Smooth muscle cell (in vitro differentiated cells): ENCODE measurements around the gene ZNF681. TPM values are rescaled to one million over a fixed set of nuclear protein-coding genes. Genes with fewer than 3 reads are reported as not detected.
"Not testable (repeated sequence)": the region's sequence is repeated elsewhere in the genome, so short reads cannot be mapped to it uniquely, and the experiment has no call there.

Source experiments
- DNase-seq: peaks from one replicate; lab custom pipeline; 2025; ENCODE audit not compliant: unreplicated experiment; lab: John Stamatoyannopoulos, UW
- H2AFZ ChIP-seq: fragments of 200-600 bp; sonication (generic); 2 replicates; pipeline ENCODE4 v1.6.0; 2016; ENCODE audit warnings: antibody characterized with exemption, low read depth, mild to moderate bottlenecking
- H3F3A ChIP-seq: fragments of 200-600 bp; sonication (generic); 2 replicates; pipeline ENCODE4 v1.6.0; 2017; ENCODE audit warnings: antibody characterized with exemption, low read depth
- H3K27ac ChIP-seq: fragments of 200-600 bp; sonication (generic); 2 replicates; pipeline ENCODE4 v1.5.1; 2016; ENCODE audit warnings: low read depth, mild to moderate bottlenecking
- H3K27me3 ChIP-seq: fragments of 200-600 bp; sonication (generic); 2 replicates; pipeline ENCODE4 v1.6.1; 2016; ENCODE audit warnings: low read depth, mild to moderate bottlenecking
- H3K36me3 ChIP-seq: fragments of 200-600 bp; sonication (generic); 2 replicates; pipeline ENCODE4 v1.5.1; 2016; ENCODE audit warnings: low read depth
- H3K4me1 ChIP-seq: fragments of 200-600 bp; sonication (generic); 2 replicates; pipeline ENCODE4 v1.5.1; 2016; ENCODE audit warnings: low read depth
- H3K4me2 ChIP-seq: fragments of 200-600 bp; sonication (generic); 2 replicates; pipeline ENCODE4 v1.6.0; 2016; ENCODE audit warnings: mild to moderate bottlenecking
- H3K4me3 ChIP-seq: fragments of 200-600 bp; sonication (generic); 2 replicates; pipeline ENCODE4 v1.5.1; 2016; ENCODE audit warnings: mild to moderate bottlenecking
- H3K79me2 ChIP-seq: fragments of 200-600 bp; sonication (generic); 2 replicates; pipeline ENCODE4 v1.6.0; 2016; ENCODE audit warnings: low read depth, mild to moderate bottlenecking
- H3K9ac ChIP-seq: fragments of 200-600 bp; sonication (generic); 2 replicates; pipeline ENCODE4 v1.6.0; 2016; ENCODE audit warnings: low read depth
- H3K9me3 ChIP-seq: fragments of 200-600 bp; sonication (generic); replicated peaks from 2 replicates; pipeline ENCODE4 v1.5.1; 2016; ENCODE audit warnings: low read depth
- H4K20me1 ChIP-seq: fragments of 200-600 bp; sonication (generic); 2 replicates; pipeline ENCODE4 v1.6.0; 2016; ENCODE audit warnings: low read depth
- CTCF ChIP-seq: fragments of 200-600 bp; sonication (generic); IDR thresholded peaks from 2 replicates; pipeline ENCODE4 v1.5.1; 2017; ENCODE audit warnings: borderline replicate concordance, mild to moderate bottlenecking, antibody characterized with exemption; ENCODE audit not compliant: insufficient read depth, poor library complexity, severe bottlenecking
- WGBS: methylation state at CpG from one replicate; pipeline ENCODE4 v1.1.7; 2016; ENCODE audit warnings: low lambda C conversion rate; 5-methylcytosine and 5-hydroxymethylcytosine counted together
- polyA plus RNA-seq: library from polyadenylated mRNA; unstranded; fragments of >200 nt; fragmentation: Nextera tagmentation; extraction: Ambion mirVana; gene quantifications from 2 replicates; pipeline ENCODE4 v1.2.1, GENCODE V29; 2016
- total RNA-seq: library from RNA; depleted of rRNA; stranded (reverse); fragments of >200 nt; gene quantifications from 2 replicates; pipeline ENCODE4 v1.2.3, GENCODE V29; 2014

Gene ZNF681
- total and polyA plus RNA-seq, 2 experiments from 2014 or later = 0.08 to 14.1 TPM

- Histone ChIP-seq H3K79me2 (peaks cover 36% of the 10 kb centered on the region), H3K4me3 (peak overlapping the region; percentile 5), H3K9ac (no peak overlapping the region), H3K36me3 (no peaks in the 10 kb centered on the region), H3K4me2 (no peak overlapping the region), H4K20me1 (no peaks in the 10 kb centered on the region), H3K27me3 (no peaks in the 10 kb centered on the region), H2AFZ (no peak overlapping the region), H3F3A (no peaks in the 10 kb centered on the region), H3K9me3 (no peaks in the 10 kb centered on the region), H3K4me1 (peaks cover 9% of the 10 kb centered on the region), H3K27ac (no peak overlapping the region)
- no peak for DNase-seq
- WGBS = 75% methylated on average over 3 of the region's 3 CpGs
- TF ChIP-seq CTCF = no peak
These were observed 6.1 kb upstream of the ZNF681 start for GRCh38 chr19:23764781-23765180.

DNA sequence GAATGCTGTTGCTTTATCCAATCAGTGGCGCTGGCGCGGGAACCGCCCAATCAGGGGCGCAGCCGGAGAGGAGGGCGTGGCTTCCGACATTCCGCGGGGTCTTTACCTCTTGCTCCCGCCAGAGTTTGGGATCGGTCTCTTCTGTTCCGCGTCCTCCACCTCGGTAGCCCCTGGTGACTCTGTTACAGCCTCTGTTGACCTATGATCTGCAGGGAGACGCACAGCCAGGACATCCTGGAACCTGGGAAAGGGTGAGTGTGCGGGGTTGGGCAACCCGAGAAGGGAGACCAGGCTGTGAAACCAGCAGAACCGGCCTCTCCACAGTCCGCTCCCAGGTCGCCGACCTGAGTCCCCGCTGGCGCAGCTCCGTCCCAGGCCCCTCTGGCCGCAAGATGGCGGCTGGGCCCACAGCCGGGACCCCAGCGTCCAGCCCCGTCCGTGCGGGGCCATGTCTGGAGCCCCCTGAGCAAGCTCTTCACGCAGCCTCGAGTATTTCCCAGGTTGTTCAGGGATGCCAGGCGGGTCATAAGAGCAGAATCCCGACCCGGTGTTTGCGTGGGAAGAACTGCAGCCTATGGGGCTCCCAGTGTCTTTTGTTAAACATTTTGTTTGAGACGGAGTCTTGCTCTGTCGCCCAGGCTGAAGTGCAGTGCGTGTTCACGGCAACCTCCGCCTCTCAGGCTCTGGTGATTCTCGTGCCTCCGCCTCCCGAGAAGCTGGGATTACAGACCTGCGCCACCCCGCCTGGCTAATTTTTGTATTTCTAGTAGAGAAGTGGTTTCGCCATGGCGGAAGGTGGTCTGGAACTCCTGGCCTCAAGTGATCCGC is 4.4 kb upstream of the ZNF681 start:
- Histone ChIP-seq H2AFZ (peak overlapping the region; percentile 98), H3K27ac (peak overlapping the region; percentile 60), H3K4me2 (peak overlapping the region; percentile 96), H3K27me3 (no peaks in the 10 kb centered on the region), H3F3A (no peaks in the 10 kb centered on the region), H3K36me3 (no peaks in the 10 kb centered on the region), H3K9ac (peak overlapping the region; percentile 82), H3K4me1 (peaks cover 9% of the 10 kb centered on the region), H3K79me2 (peaks cover 23% of the 10 kb centered on the region), H4K20me1 (no peaks in the 10 kb centered on the region), H3K9me3 (no peaks in the 10 kb centered on the region), H3K4me3 (peak overlapping the region; percentile 83)
- DNase-seq = peak; percentile 37
- TF ChIP-seq CTCF = no peak
- WGBS = 1% methylated on average over 51 of the region's 51 CpGs

DNA sequence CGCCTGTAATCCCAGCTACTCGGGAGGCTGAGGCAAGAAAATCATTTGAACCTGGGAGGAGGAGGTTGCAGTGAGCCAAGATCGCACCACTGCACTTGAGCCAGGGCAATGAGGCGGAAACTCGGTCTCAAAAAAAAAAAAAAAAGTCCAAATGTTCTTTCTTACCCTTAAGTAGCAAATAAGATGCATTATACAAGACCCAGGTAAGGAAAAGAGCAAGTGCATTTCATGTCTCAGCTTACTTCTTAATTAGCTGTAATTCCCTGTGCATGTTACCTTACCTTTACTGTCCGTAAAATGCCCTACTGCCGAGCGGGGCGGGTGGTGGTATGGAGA is 3.8 kb upstream of the ZNF681 start:
- peak overlapping the region; percentile 83 for H3K4me3 ChIP-seq
- H3K4me1 ChIP-seq = peaks cover 13% of the 10 kb centered on the region
- TF ChIP-seq CTCF = no peak
- peaks cover 27% of the 10 kb centered on the region for H3K79me2 ChIP-seq
- H3K27me3 ChIP-seq = no peaks in the 10 kb centered on the region
- no peaks in the 10 kb centered on the region for H3K36me3 ChIP-seq
- H4K20me1 ChIP-seq = no peaks in the 10 kb centered on the region
- no peak overlapping the region for H3K27ac ChIP-seq
- peak overlapping the region; percentile 98 for H2AFZ ChIP-seq
- WGBS = 44% methylated on average over 9 of the region's 9 CpGs
- no peaks in the 10 kb centered on the region for H3F3A ChIP-seq
- no peak overlapping the region for H3K9ac ChIP-seq
- peak overlapping the region; percentile 96 for H3K4me2 ChIP-seq
- no peaks in the 10 kb centered on the region for H3K9me3 ChIP-seq
- DNase-seq = no peak

DNA sequence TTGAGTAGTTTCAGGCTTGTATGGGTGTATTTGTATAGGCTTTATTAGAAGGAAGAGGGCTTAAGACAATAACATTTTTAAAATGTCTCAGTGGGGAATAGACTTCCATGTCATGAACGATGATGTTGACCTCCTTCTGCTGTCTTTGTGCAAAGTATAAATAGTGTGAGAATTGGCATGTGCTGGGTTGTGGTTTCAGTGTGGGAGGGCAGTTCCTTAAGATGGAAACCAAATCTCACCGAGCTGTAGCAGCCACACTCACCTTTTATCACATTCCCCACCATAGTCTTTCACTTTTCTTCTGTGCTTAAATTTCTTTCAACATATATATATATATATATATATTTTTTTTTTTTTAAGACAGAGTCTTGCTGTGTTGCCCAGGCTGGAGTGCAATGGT is 1.6 kb upstream of the ZNF681 start:
- not testable (repeated sequence) for H3K9ac ChIP-seq, H3K36me3 ChIP-seq, H3K4me3 ChIP-seq, H4K20me1 ChIP-seq, H2AFZ ChIP-seq, H3F3A ChIP-seq, H3K27ac ChIP-seq, DNase-seq, H3K4me2 ChIP-seq, H3K27me3 ChIP-seq, H3K9me3 ChIP-seq
- peaks cover 14% of the 10 kb centered on the region for H3K4me1 ChIP-seq
- H3K79me2 ChIP-seq = peaks cover 29% of the 10 kb centered on the region
- 98% methylated on average over 2 of the region's 2 CpGs for WGBS

- WGBS = 93% methylated on average over 1 of the region's 1 CpG
- not testable (repeated sequence) for H3K4me2 ChIP-seq, H3K9ac ChIP-seq, H3K27ac ChIP-seq, H4K20me1 ChIP-seq, DNase-seq, H3K27me3 ChIP-seq, H3K4me3 ChIP-seq, H3F3A ChIP-seq, H3K79me2 ChIP-seq, H2AFZ ChIP-seq, H3K4me1 ChIP-seq
- Histone ChIP-seq H3K36me3 (peaks cover 38% of the 10 kb centered on the region), H3K9me3 (peaks cover 29% of the 10 kb centered on the region)
These were observed 15.0 kb downstream of the ZNF681 start for GRCh38 chr19:23743633-23744232.

GRCh38 chr19:23730729-23731465 is 27.8 kb downstream of the ZNF681 start:
- WGBS = 92% methylated on average over 6 of the region's 6 CpGs
- DNase-seq, H3K9ac ChIP-seq, H3K4me3 ChIP-seq, H3K4me1 ChIP-seq, H3K79me2 ChIP-seq, H3K36me3 ChIP-seq, H3K27ac ChIP-seq, H3K9me3 ChIP-seq, H3K4me2 ChIP-seq, H4K20me1 ChIP-seq, H3K27me3 ChIP-seq, H2AFZ ChIP-seq, H3F3A ChIP-seq: not testable (repeated sequence)
